Esophagus squamous epithelium (tissue), 5 donors: ENCODE measurements around the gene ZNF609. TPM values are rescaled to one million over a fixed set of nuclear protein-coding genes. Genes with fewer than 3 reads are reported as not detected.

Experiments used
- DNase-seq: peaks from one replicate; lab custom pipeline; 2025; lab: John Stamatoyannopoulos, UW
- H3K27ac ChIP-seq, 4 donors: fragments of 200-600 bp; sonication (generic); one replicate each; pipeline ENCODE4 v1.5.1; 2016 to 2019; ENCODE audit warnings: mild to moderate bottlenecking in 1 of 4
- H3K27me3 ChIP-seq, 4 donors: fragments of 200-600 bp; sonication (generic); 1 replicate in 3 of 4; 2 replicates in 1 of 4; pipeline versions ENCODE4 v1.5.1 to v1.6.0; 2017 to 2021; ENCODE audit warnings: antibody characterized with exemption in 1 of 4
- H3K36me3 ChIP-seq, 3 donors: fragments of 200-600 bp; sonication (generic); one replicate each; pipeline ENCODE4 v1.5.1; 2016 to 2019
- H3K4me1 ChIP-seq, 3 donors: fragments of 200-600 bp; sonication (generic); one replicate each; pipeline ENCODE4 v1.5.1; 2017 to 2019
- H3K4me3 ChIP-seq, 4 donors: fragments of 200-600 bp; sonication (generic); 1 replicate in 3 of 4; 2 replicates in 1 of 4; pipeline ENCODE4 v1.5.1; 2016 to 2019; ENCODE audit warnings: mild to moderate bottlenecking in 2 of 4, moderate library complexity in 1 of 4
- H3K9me3 ChIP-seq, 3 donors: fragments of 200-600 bp; sonication (generic); one replicate each; pipeline ENCODE4 v1.5.1; 2016 to 2019
- POLR2A ChIP-seq, 4 donors: fragments of 450-650 bp; IDR thresholded peaks; one replicate each; pipeline ENCODE4 v1.6.1; 2017; ENCODE audit warnings: antibody characterized with exemption in 4 of 4, mild to moderate bottlenecking in 4 of 4, moderate library complexity in 3 of 4
- WGBS, 2 donors: methylation state at CpG; one replicate each; pipeline ENCODE4 v1.1.5; 2018; 5-methylcytosine and 5-hydroxymethylcytosine counted together
- intact Hi-C: fragments of 100-400 bp; cut with DNase I; formaldehyde crosslinking; loops from one replicate; pipeline ENCODE4 v1.15.0; 2022
- total RNA-seq, 4 donors: library from RNA; depleted of rRNA; stranded (reverse); fragments of >200 nt; gene quantifications; one replicate each; pipeline ENCODE4 v1.1.0, GENCODE V29; 2016
- TF ChIP-seq, protein P1 (sequence below), 6 experiments: fragments of 450-650 bp in 4 of 6; fragments of 200-600 bp in 2 of 6; sonication (generic) in 2 of 6; IDR thresholded peaks; one replicate each; pipeline ENCODE4 v1.5.1; 2016 to 2019; ENCODE audit warnings: antibody characterized with exemption in 6 of 6, mild to moderate bottlenecking in 4 of 6, moderate library complexity in 4 of 6
- donor health status: DM: yes; HTN: yes; CAD: no.

ZNF609 gene
- total RNA-seq, 4 donors from 2014 or later, result 10.2 to 25.2 (median 13.8) TPM

DNA sequence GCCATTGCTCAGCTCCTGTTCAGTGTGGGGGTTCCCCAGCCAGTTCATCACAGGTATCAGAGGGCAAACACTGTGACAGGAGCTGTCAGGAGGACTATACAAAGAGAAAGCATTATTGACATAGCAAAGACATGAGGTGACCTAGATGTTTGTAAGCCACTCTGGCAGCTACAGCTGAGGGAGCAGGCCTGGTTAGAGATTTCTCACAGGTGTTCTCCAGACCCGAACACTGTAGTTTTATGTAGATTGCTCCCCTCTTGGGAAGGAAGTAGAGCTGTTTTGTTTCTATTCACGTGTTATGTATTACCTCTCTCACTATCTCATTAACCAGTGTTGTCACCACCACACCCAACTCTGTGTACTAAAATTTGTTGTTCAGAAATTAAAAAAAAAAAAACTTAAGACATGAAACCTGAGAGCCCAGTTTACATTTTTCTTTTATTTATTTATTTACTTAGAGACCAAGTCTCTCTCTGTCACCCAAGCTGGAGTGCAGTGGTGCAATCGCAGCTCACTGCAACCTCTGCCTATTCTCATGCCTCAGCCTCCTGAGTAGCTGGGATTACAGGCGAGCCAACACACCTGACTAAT is 191.3 kb downstream of the ZNF609 start:
- no peak for DNase-seq
- Histone ChIP-seq H3K4me3 (no peak overlapping the region), H3K27me3 (no peaks in the 10 kb centered on the region), H3K4me1 (peaks cover 0 to 31% (median 4%) of the 10 kb centered on the region in 3 donors), H3K27ac (no peak overlapping the region), H3K9me3 (no peaks in the 10 kb centered on the region), H3K36me3 (no peaks in the 10 kb centered on the region)
- intact Hi-C loops, result loop anchor here (10.0 kb wide), 1 partner anchor 227 kb away; no protein-coding TSS in a partner anchor
- 55 to 58% methylated on average over 4 of the region's 4 CpGs for WGBS, 2 donors
- TF ChIP-seq, protein P1, sequence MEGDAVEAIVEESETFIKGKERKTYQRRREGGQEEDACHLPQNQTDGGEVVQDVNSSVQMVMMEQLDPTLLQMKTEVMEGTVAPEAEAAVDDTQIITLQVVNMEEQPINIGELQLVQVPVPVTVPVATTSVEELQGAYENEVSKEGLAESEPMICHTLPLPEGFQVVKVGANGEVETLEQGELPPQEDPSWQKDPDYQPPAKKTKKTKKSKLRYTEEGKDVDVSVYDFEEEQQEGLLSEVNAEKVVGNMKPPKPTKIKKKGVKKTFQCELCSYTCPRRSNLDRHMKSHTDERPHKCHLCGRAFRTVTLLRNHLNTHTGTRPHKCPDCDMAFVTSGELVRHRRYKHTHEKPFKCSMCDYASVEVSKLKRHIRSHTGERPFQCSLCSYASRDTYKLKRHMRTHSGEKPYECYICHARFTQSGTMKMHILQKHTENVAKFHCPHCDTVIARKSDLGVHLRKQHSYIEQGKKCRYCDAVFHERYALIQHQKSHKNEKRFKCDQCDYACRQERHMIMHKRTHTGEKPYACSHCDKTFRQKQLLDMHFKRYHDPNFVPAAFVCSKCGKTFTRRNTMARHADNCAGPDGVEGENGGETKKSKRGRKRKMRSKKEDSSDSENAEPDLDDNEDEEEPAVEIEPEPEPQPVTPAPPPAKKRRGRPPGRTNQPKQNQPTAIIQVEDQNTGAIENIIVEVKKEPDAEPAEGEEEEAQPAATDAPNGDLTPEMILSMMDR (IDR thresholded peaks at IDR 0.05), result no peak
- TF ChIP-seq POLR2A (IDR thresholded peaks at IDR 0.05), result no peak

DNA sequence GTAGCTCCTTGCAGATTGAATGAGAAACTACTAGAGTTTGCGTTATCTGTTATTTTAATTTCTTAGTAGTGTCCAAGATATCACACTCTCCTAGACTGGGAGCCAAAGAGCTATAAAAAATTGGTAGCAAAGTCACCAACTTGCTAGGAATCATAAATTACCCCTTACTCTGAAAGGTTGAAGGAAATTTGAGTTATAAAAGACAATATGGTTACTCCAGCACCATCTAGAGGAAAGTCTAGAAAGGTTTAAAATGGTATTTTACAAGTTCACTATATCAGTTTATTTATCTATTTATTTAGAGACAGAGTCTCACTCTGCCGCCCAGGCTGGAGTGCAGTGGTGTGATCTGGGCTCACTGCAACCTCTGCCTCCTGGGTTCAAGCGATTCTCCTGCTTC is 193.4 kb downstream of the ZNF609 start:
- no peak for DNase-seq
- intact Hi-C loops, result loop anchor here (10.0 kb wide), 1 partner anchor 229 kb away; no protein-coding TSS in a partner anchor
- TF ChIP-seq POLR2A (IDR thresholded peaks at IDR 0.05), result no peak
- TF ChIP-seq, protein P1 (IDR thresholded peaks at IDR 0.05), result peak in 3 of 6 experiments; percentile 11 to 51 (median 21)

DNA sequence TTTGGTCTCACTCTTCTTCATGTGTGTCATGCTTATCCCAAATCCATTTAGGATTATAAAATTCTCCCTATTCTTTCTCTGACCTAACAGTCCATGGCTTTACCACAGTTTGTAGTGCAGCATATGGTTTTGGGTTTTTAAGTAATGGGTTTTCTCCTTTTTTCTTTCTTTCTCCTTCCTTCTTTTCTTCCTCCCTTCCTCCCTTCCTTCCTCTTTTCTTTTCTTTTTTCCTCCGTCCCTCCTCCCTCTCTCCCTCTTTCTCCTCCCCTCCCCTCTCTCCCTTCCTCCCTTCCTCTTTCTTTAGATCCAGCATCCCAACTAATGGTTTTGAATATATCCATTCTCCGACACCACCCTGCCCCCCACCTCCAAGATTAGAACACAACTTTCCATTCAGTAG is 196.1 kb downstream of the ZNF609 start:
- Histone ChIP-seq H3K27ac (no peak overlapping the region), H3K36me3 (peaks cover 0 to 9% (median 0%) of the 10 kb centered on the region in 3 donors), H3K4me3 (no peak overlapping the region), H3K9me3 (no peaks in the 10 kb centered on the region), H3K4me1 (peaks cover 0 to 23% (median 0%) of the 10 kb centered on the region in 3 donors), H3K27me3 (no peaks in the 10 kb centered on the region)
- WGBS, 2 donors, result 83 to 85% methylated on average over 2 of the region's 2 CpGs
- DNase-seq, result no peak
- intact Hi-C loops, result loop anchor here (10.0 kb wide), 1 partner anchor 232 kb away; no protein-coding TSS in a partner anchor
- TF ChIP-seq, protein P1 (IDR thresholded peaks at IDR 0.05), result no peak
- no peak for TF ChIP-seq POLR2A (IDR thresholded peaks at IDR 0.05)

More for the DNA sequence above, 193.4 kb downstream of the ZNF609 start:
- 75 to 77% methylated on average over 3 of the region's 3 CpGs for WGBS, 2 donors
- Histone ChIP-seq H3K9me3 (no peaks in the 10 kb centered on the region), H3K4me1 (peaks cover 0 to 31% (median 4%) of the 10 kb centered on the region in 3 donors), H3K27ac (no peak overlapping the region), H3K4me3 (no peak overlapping the region), H3K36me3 (peaks cover 0 to 9% (median 0%) of the 10 kb centered on the region in 3 donors), H3K27me3 (no peaks in the 10 kb centered on the region)

DNA sequence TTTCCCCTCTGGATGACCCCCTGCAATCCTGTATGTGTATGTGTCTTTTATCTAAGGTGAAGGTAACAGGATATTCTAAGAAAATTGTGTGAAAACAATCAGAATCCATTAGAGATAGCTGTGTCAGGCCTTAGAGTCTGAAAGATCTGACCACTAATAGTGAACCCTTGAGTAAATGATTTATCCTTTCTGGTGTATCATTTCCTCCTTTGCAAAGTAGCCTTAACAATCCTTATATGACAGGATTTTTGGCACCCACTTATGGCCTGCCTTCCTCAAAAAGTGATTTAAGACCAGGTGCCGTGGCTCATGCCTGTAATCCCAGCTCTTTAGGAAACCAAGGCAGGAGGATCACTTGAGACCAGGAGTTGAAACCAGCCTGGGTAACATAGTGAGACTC is 204.8 kb downstream of the ZNF609 start:
- peaks cover 0 to 6% (median 0%) of the 10 kb centered on the region in 3 donors for H3K36me3 ChIP-seq
- intact Hi-C loops, result no loop called here
- H3K27me3 ChIP-seq, result no peaks in the 10 kb centered on the region
- H3K4me1 ChIP-seq, result no peaks in the 10 kb centered on the region
- H3K4me3 ChIP-seq, result no peak overlapping the region
- H3K27ac ChIP-seq, result no peak overlapping the region
- TF ChIP-seq, protein P1 (IDR thresholded peaks at IDR 0.05), result no peak
- TF ChIP-seq POLR2A (IDR thresholded peaks at IDR 0.05), result no peak
- H3K9me3 ChIP-seq, result no peaks in the 10 kb centered on the region
- 82 to 86% methylated on average over 1 of the region's 1 CpG for WGBS, 2 donors
- no peak for DNase-seq

DNA sequence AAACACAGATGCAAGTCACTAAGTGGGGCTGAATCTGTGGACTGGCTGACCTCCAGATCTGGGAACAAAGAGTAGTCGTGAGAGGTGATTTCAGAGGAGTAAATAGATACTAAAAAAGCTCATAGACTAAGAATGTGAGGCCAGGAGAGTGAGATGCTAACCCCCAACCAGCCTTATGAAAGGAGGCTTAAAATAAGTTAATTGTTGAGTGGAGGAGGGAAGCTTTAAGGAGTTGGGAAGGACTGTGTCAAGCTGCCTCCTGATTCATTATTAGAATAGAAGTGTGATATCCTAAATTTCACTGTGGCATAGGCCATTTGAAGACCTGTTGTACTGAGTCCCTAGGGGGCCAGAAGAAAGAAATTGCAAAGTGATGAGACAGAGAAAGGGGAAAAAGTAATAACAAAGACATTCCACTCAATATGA is 207.4 kb downstream of the ZNF609 start:
- no peak overlapping the region for H3K4me3 ChIP-seq
- intact Hi-C loops, result no loop called here
- H3K36me3 ChIP-seq, result peaks cover 0 to 26% (median 0%) of the 10 kb centered on the region in 3 donors
- H3K9me3 ChIP-seq, result no peaks in the 10 kb centered on the region
- no peak overlapping the region for H3K27ac ChIP-seq
- DNase-seq, result no peak
- TF ChIP-seq POLR2A (IDR thresholded peaks at IDR 0.05), result no peak
- TF ChIP-seq, protein P1 (IDR thresholded peaks at IDR 0.05), result no peak
- 32 to 40% methylated on average over 1 of the region's 1 CpG for WGBS, 2 donors
- H3K27me3 ChIP-seq, result no peaks in the 10 kb centered on the region
- H3K4me1 ChIP-seq, result no peaks in the 10 kb centered on the region
